Measurements from ENCODE around the gene CRACR2A.

The CRACR2A gene

GRCh38 chr12:3615862-3616261 lies 137.0 kb downstream of the CRACR2A start:
- no peak overlapping the region for H3K4me3 ChIP-seq (ENCODE audit: low read depth in 1 of 2, low read length in 1 of 2)
- no peak overlapping the region for H3K27ac ChIP-seq
- no peak for TF ChIP-seq CTCF (IDR thresholded peaks at IDR 0.05)
- H3K36me3 ChIP-seq: peaks cover 97% of the 10 kb centered on the region
- no peaks in the 10 kb centered on the region for H3K27me3 ChIP-seq
- no peaks in the 10 kb centered on the region for H3K4me1 ChIP-seq (ENCODE audit: control insufficient read depth in 1 of 2, insufficient read depth in 1 of 2, low read depth in 1 of 2, low read length in 1 of 2)
- no peaks in the 10 kb centered on the region for H3K9me3 ChIP-seq

- Histone ChIP-seq H3K27ac (no peak overlapping the region), H3K9me3 (no peaks in the 10 kb centered on the region), H3K36me3 (peaks cover 93% of the 10 kb centered on the region), H3K27me3 (no peaks in the 10 kb centered on the region), H3K4me3 (ENCODE audit: low read depth in 1 of 2, low read length in 1 of 2) (no peak overlapping the region), H3K4me1 (ENCODE audit: control insufficient read depth in 1 of 2, insufficient read depth in 1 of 2, low read depth in 1 of 2, low read length in 1 of 2) (no peaks in the 10 kb centered on the region)
- TF ChIP-seq CTCF (IDR thresholded peaks at IDR 0.05): no peak
Measured at GRCh38 chr12:3614806-3615466, 138.0 kb downstream of the CRACR2A start.

- no peak for TF ChIP-seq CTCF (IDR thresholded peaks at IDR 0.05)
- Histone ChIP-seq H3K4me1 (ENCODE audit: control insufficient read depth in 1 of 2, insufficient read depth in 1 of 2, low read depth in 1 of 2, low read length in 1 of 2) (no peaks in the 10 kb centered on the region), H3K4me3 (ENCODE audit: low read depth in 1 of 2, low read length in 1 of 2) (no peak overlapping the region), H3K36me3 (peaks cover 87% of the 10 kb centered on the region), H3K9me3 (no peaks in the 10 kb centered on the region), H3K27ac (no peak overlapping the region), H3K27me3 (no peaks in the 10 kb centered on the region)
Measured at GRCh38 chr12:3613641-3614395, 139.1 kb downstream of the CRACR2A start.

GRCh38 chr12:3611860-3612703 lies 140.8 kb downstream of the CRACR2A start:
- H3K36me3 ChIP-seq: peaks cover 89% of the 10 kb centered on the region
- no peaks in the 10 kb centered on the region for H3K27me3 ChIP-seq
- H3K9me3 ChIP-seq: no peaks in the 10 kb centered on the region
- TF ChIP-seq CTCF (IDR thresholded peaks at IDR 0.05): no peak
- no peaks in the 10 kb centered on the region for H3K4me1 ChIP-seq (ENCODE audit: control insufficient read depth in 1 of 2, insufficient read depth in 1 of 2, low read depth in 1 of 2, low read length in 1 of 2)
- no peak overlapping the region for H3K4me3 ChIP-seq (ENCODE audit: low read depth in 1 of 2, low read length in 1 of 2)
- no peak overlapping the region for H3K27ac ChIP-seq

GRCh38 chr12:3607821-3608220 lies 145.1 kb downstream of the CRACR2A start:
- TF ChIP-seq CTCF (IDR thresholded peaks at IDR 0.05): no peak
- H3K4me3 ChIP-seq (ENCODE audit: low read depth in 1 of 2, low read length in 1 of 2): no peak overlapping the region
- H3K9me3 ChIP-seq: no peaks in the 10 kb centered on the region
- H3K27ac ChIP-seq: no peak overlapping the region
- peaks cover 47% of the 10 kb centered on the region for H3K36me3 ChIP-seq
- H3K27me3 ChIP-seq: peaks cover 22% of the 10 kb centered on the region
- H3K4me1 ChIP-seq (ENCODE audit: control insufficient read depth in 1 of 2, insufficient read depth in 1 of 2, low read depth in 1 of 2, low read length in 1 of 2): no peaks in the 10 kb centered on the region
